Neural cell (in vitro differentiated cells): ENCODE data around the gene MVD.

Experiments
- EP300 ChIP-seq: fragments of 450-650 bp; conservative IDR thresholded peaks from 2 replicates; pipeline ENCODE4 v1.6.1; 2014; ENCODE audit warnings: antibody characterized with exemption, mild to moderate bottlenecking, moderate library complexity; ENCODE audit not compliant: poor library complexity, severe bottlenecking
- EZH2 ChIP-seq: fragments of 200-600, 300-800 bp; shearing (Covaris generic), sonication (generic); IDR thresholded peaks from 2 replicates; pipeline ENCODE4 v1.6.1; 2014; ENCODE audit warnings: antibody characterized with exemption, low read length, borderline replicate concordance, mild to moderate bottlenecking; ENCODE audit not compliant: insufficient read depth, poor library complexity, severe bottlenecking
- MXI1 ChIP-seq: fragments of 450-650 bp; conservative IDR thresholded peaks from 2 replicates; pipeline ENCODE4 v1.6.1; 2014; ENCODE audit warnings: antibody characterized with exemption, mild to moderate bottlenecking; ENCODE audit not compliant: poor library complexity, severe bottlenecking
- POLR2AphosphoS5 ChIP-seq: IDR thresholded peaks from 2 replicates; pipeline ENCODE4 v1.6.1; 2012
- RAD21 ChIP-seq: fragments of 450-650 bp; conservative IDR thresholded peaks from 2 replicates; pipeline ENCODE4 v1.6.1; 2014; ENCODE audit warnings: antibody characterized with exemption, mild to moderate bottlenecking, moderate library complexity
- REST ChIP-seq: IDR thresholded peaks from 2 replicates; pipeline ENCODE4 v1.6.1; 2012; ENCODE audit warnings: borderline replicate concordance
- SMC3 ChIP-seq: fragments of 450-650 bp; conservative IDR thresholded peaks from 2 replicates; pipeline ENCODE4 v1.6.1; 2014; ENCODE audit warnings: antibody characterized with exemption, mild to moderate bottlenecking, moderate library complexity; ENCODE audit not compliant: poor library complexity
- TAF1 ChIP-seq: IDR thresholded peaks from 2 replicates; pipeline ENCODE4 v1.6.1; 2012; ENCODE audit warnings: low read depth
- TF ChIP-seq, protein P1 (sequence below): fragments of 450-650 bp; IDR thresholded peaks from 2 replicates; pipeline ENCODE4 v1.5.1; 2014; ENCODE audit warnings: antibody characterized with exemption, mild to moderate bottlenecking, moderate library complexity; ENCODE audit not compliant: poor library complexity, severe bottlenecking

GRCh38 chr16:88647178-88648070, 15.5 kb downstream of the MVD start:
- TF ChIP-seq, protein P1, sequence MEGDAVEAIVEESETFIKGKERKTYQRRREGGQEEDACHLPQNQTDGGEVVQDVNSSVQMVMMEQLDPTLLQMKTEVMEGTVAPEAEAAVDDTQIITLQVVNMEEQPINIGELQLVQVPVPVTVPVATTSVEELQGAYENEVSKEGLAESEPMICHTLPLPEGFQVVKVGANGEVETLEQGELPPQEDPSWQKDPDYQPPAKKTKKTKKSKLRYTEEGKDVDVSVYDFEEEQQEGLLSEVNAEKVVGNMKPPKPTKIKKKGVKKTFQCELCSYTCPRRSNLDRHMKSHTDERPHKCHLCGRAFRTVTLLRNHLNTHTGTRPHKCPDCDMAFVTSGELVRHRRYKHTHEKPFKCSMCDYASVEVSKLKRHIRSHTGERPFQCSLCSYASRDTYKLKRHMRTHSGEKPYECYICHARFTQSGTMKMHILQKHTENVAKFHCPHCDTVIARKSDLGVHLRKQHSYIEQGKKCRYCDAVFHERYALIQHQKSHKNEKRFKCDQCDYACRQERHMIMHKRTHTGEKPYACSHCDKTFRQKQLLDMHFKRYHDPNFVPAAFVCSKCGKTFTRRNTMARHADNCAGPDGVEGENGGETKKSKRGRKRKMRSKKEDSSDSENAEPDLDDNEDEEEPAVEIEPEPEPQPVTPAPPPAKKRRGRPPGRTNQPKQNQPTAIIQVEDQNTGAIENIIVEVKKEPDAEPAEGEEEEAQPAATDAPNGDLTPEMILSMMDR = no peak
- TF ChIP-seq REST (no peak), TAF1 (no peak), EZH2 (no peak), POLR2AphosphoS5 (no peak), EP300 (no peak), RAD21 (no peak), SMC3 (no peak), MXI1 (no peak)
